Activated effector memory CD4-positive, alpha-beta T cell treated with anti-CD3 and anti-CD28 coated beads, Interleukin-2, amount 50 U/mL, for 16 hours (primary cell): ENCODE results near the gene MYO1G.
"Not testable (repeated sequence)": the region's sequence is repeated elsewhere in the genome, so short reads cannot be mapped to it uniquely, and the experiment has no call there.

Experiments
- DNase-seq: peaks from one replicate; pipeline ENCODE4 v3.0.0-alpha.2; 2020

The MYO1G gene

DNA sequence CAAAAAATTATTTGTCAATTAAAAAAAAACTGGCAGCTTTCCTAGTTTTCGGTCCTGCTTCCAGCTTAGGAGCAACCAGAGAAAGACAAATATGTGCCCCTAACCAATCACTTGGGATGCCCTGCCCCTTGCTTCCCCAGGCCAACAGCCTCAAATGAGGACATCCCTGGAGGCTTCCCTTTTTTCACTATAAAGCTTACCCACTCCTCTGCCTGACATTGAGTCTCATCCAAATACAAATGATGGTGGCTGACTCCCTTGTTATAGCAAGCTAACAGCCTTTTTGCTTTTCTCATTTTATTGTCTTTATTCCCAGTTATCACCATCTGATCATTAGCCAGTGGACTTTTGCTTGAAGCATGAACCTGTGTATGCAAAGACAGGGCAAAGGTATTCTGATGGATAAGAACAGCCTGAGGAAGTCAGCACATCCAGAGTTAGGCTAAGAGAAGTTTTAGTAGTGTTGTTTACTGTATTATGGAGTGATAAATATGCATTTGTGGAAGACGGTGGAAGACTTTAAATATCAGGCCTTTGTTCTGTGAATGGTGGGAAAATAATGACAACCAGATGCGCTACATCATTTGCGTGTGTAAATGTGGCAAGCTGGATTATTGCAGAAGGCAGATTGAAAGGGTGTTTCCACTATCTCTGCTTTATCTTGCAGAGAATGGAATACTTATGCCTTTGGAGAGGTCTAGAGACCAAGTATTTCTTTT, 19.5 kb upstream of the MYO1G start:
- no peak for DNase-seq

DNA sequence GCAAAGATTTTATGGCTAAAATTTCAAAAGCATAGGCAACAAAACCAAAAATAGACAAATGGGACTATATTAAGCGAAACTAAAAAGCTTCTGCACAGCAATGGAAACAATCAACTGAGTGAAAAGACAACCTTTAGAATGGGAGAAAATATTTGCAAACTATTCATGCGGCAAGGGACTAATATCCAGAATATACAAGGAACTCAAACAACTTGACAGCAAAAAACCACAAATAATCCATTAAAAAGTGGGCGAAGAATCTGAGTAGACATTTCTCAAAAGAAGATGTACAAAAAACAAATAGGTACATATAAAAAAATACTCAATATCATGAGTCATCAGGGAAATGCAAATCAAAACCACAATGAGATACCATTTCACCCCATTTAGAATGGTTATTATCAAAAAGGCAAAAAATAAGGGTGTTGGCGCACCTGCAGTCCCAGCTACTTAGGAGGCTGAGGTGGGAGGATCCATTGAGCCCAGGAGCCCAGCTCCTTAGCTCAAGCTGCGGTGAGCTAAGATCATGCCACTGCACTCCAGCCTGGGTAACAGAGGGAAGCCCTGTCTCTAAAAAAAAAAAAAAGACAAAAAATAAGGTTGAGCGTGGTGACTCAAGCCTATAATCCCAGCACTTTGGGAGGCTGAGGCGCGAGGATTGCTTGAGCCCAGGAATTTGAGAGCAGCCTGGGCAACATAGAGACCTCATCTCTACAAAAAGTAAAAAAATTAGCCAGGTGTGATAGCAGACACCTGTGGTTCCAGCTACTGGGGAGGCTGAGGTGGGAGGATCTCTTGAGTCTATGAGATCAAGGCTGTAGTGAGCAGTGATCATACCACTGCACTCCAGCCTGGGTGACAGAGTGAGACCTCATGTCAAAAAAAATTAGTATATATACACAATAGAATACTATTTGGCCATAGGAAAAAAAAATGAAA, 17.0 kb upstream of the MYO1G start:
- DNase-seq: peak; percentile 76

DNA sequence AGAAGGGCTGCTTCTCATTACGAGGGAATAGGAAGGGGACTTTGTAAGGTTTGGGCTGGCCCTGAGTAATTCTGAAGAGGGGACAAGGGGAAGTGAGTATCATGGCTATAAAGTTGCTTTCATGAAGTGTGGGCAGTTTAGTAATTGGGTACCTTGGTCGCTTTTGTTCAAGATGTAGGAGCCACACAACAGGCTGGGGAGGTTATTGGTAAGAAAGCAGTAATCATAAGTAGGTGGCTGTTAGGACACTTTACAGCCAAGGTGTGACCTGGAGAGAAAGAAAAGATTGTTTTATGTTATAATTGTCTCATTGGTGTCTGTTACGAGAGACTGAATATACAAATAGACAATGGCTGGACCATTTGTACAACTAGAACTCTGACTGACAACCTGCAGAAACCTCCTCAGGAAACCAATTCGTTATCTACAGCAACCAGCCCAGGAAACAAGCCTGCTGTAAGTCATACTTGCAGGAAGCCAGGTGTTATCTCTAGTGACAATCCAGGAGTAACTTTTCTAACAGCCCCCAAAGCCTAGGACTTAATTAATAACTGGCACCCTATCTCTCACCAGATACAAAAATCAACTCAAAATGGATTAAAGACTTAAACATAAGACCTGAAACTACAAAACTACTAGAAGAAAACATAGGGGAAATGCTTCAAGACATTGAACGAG, 16.2 kb upstream of the MYO1G start:
- DNase-seq: no peak

DNA sequence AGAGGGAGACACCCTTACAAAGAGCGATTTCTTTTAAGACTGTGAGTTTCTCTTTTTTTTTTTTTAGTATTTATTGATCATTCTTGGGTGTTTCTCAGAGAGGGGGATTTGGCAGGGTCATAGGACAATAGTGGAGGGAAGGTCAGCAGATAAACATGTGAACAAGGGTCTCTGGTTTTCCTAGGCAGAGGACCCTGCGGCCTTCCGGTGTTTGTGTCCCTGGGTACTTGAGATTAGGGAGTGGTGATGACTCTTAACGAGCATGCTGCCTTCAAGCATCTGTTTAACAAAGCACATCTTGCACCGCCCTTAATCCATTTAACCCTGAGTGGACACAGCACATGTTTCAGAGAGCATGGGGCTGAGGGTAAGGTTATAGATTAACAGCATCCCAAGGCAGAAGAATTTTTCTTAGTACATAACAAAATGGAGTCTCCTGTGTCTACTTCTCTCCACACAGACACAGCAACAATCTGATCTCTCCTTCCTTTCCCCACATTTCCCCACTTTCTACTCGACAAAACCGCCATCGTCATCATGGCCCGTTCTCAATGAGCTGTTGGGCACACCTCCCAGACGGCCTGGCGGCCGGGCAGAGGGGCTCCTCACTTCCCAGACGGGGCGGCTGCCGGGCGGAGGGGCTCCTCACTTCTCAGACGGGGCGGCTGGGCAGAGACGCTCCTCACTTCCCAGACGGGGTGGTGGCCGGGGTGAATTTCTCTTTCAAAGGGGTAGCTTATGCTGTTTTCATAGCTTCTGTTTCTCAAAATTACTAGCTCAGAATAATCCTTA, 13.4 kb upstream of the MYO1G start:
- DNase-seq: not testable (repeated sequence)

DNA sequence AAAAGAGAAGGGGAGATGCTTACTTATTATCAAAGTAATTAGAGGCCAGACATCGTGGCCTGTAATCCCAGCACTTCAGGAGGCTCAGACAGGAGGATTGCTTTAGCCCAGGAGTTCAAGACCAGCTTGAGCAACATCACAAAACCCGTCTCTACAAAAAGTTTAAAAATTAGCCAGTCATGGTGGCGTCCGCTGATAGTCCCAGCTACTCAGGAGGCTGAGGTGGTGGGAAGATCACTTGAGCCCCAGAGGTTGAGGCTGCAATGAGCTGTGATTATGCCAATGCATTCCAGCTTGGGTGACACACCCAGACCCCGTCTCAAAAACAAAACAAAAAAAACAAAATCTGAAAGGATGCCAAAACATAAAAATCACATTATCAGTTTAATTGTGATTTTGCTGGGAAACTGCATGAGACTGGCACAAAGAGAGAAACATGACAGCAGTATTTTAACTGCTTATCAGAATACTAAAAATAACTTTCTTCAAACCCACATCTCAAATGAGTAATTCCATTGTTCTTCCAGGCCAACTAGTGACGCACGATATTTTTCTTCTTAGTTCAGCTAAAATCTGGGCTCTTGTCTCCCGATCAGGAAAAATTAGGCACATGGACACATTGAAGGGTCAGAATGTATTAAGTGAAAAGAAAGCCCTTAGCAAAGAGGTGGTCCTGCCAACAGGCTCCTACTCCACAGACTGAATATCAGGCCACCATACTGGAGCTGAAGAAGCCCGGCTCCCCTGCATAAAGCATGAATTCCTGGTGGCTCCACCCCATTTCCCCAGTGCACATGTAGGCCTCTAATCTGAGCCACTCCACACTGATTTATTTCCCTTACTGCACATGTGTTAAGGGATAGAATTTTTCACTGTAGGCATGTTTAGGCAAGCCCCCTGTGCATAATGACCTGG, 11.6 kb upstream of the MYO1G start:
- DNase-seq: no peak

DNA sequence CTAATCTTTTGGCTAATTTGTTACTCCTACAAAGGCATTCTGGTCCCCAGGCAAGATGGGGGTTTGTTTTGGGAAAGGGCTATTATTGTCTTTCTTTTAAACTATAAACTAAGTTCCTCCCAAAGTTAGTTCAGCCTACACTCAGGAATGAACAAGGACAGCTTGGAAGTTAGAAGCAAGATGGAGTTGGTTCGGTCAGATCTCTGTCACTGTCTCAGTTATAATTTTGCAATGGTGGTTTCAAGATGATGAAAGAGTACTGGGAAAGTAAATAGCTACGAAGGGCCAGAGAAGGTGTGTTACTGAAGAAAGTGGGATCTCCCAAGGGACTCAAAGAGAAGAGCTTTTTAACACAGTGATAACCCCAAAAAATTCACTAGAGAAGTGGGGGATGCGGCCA, 10.3 kb upstream of the MYO1G start:
- DNase-seq: no peak

DNA sequence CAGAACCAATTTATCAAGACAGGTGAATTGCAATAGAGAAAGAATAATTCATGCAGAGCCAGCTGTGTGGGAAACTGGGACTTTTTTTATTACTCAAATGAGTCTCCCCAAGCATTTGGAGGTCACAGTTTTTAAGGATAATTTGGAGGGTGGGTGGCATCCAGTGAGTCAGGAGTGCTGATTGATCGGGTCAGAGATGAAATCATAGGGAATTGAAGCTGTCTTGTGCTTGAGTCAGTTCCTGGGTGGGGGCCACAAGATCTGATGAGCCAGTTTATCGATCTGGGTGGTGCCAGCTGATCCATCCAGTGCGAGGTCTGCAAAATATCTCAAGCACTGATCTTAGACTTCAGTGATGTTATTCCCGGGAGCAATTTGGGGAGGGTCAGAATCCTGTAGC, 9.9 kb upstream of the MYO1G start:
- no peak for DNase-seq

DNA sequence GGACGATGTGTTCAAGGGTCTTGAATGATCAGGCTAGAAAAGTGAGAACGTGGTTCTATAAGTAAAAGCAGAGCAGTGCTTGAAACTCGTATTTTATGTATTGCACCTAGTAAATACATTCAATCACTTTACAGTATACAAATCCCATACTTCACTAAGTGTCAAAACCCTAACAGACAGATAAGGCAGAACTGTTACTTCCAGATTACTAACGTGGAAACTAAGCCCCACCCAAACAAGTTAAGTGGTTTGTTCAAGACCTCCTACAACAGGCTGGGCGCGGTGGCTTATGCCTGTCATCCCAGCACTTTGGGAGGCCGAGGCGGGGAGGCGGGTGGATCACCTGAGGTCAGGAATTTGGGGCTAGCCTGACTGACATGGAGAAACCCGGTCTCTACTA, 9.2 kb upstream of the MYO1G start:
- DNase-seq: no peak

DNA sequence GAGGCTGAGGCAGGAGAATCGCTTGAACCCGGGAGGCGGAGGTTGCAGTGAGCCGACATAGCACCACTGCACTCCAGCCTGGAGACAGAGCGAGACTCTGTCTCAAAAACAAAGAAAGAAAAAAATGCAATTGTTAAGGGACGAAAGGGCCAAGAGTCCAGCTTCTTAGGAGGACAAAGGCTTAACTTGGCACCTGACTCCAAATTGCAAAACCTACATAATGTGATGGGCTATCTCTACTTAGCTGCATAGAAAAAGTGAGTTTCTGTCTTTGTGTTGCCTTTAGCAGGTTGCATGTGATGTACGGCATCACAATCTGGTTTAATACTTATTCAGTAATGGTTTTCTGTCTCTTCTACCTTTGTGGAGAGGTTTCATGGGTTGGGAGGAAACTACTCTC, 8.6 kb upstream of the MYO1G start:
- no peak for DNase-seq

DNA sequence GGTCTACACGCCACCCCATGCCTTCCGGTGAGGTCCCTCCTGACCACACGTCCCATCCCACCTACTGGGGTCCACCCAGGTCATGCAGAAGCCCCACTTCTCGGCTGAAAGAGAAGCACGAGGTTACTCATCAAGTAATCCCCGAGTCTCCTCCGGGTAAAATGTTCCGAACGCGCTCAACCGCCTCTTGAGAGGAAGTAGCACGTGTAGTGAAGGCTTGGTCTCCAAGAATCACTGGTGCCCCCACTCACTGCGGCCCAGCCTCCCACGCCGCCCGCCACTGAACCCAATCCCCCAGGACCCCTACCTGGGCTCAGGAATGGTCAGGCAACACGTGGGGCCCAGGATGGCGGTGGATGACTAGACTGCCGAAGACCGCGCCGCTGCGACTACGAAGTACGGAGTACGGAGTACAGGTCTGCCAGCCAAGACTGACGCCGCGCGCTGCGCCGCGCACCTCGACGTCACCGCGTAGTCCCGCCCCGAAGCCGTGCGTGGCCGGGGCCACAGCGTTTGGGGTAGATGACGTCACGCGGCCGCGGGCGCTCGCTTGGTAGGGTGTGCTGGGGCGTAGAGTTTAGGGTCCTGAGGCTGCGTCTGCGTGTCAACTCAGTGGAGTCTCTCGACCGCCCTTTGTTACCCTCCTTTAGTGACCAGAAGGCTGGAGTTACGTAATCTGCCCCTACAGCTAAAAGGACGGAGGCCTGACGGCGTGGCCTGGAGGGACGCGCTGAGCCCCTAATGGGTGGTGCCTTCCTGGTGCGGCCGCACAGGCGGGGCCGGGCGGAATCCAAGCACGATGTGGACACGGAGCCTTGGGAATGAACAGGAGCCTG, 7.6 kb upstream of the MYO1G start:
- peak; percentile 98 for DNase-seq

DNA sequence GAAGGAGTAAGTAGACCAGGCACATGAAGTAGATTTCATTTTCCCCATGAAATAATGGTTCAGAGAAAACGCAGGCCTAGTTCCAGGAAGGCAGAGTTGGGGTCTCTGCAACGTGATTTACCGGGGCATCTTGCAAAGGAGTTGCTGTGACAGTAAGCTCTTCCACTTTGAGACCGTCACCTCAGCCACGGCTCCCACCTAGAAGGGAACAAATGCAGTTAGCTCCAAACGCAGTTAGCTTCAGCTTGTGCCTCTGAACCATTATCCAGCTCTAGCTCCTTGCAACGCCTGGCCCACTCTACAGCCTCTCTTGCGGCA, 7.0 kb upstream of the MYO1G start:
- DNase-seq: no peak

DNA sequence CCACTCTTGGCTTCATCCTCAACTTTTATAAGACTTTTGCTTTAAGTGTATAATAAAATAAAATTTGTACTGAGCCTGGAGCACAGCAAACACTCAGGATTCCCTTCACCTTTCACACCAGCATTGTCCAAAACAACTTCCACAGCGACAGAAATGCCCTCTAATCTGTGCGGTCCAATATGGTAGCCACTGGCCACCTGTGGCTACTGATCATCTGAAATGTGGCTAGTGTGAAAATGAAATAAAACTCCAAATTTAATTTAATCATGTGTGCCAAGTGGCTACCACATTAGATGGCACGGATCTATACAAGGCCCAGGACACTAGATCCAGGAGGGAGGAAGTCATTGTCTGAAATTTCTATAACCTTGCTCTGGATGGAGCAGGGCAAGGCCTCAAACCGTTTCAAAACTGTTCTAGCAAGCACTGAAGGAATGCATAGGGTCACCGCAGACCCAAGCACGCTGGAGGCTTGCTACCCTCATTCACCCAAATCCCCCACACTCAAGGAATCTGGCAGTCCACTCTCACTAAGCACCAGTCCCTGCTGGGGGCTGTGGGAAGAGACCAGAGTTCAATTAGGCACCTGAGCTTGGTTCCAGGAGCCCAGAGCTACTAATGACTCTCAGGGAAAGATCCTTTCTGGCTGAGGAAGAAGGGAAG, 6.3 kb upstream of the MYO1G start:
- DNase-seq: no peak

DNA sequence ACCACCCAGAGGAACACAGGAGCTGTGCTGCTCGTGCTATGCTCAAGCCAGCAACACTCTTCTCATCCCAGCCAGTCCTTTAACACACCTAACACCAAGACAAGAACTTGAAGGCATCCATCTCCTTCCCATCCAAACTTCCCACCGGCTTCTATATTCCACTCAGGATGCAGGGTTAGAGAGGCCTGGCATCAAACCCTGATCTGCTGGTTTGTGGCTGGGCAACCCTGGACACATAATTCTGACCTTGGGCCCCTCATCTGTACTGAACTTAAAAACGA, 5.6 kb upstream of the MYO1G start:
- no peak for DNase-seq

DNA sequence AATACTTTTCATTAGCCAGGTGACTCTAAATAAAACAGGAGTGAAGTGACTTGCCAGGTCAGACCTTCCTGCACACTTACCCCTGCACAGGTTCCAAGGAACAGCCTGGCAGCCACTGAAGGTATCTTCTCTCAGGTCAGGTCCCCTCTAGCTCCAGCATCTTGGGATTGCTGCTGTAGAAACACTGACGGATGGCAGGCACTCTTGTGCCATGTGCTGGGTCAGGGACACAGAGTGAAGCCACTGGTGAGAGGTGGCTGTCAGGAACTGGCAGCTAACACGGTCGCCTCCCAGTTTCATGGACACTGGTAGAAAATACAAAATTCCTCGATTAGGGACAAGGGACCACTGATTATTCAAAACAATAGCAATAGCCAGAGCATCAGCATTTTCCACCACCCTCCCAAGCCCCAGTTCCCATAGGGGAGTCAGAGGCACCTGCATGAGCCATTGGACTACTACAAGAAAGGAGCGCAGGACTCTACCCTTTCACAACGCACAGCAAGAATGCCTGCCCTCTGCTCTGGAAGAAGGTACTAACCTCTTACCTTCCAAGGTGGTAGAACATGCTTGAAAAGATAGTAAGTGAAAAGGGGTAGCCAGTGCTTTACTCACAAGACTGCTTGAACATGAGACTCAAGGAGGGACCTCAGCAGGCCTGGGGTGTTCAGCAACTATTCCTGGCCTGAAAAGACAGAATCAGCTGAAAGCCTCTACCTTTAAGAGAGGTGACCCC, 5.1 kb upstream of the MYO1G start:
- DNase-seq: no peak

DNA sequence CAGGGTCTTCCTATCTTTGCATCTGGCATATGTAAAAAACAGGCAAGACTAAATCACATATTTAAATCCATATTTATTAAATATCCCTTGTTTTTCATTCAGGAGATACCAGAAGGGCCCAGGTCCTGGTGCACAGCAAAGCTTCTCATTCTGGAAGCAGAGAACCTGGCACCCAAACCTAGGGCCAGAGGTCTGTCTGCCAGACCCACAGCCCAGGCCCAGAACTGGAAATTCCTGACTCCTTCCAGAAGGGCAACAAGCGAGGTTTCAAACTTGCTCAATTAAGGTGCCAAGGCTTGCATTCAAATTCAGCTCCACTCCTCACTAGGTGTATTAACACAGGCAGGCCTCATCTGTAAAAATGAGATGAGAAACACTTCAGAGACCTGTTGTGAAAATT, 4.2 kb upstream of the MYO1G start:
- DNase-seq: no peak

DNA sequence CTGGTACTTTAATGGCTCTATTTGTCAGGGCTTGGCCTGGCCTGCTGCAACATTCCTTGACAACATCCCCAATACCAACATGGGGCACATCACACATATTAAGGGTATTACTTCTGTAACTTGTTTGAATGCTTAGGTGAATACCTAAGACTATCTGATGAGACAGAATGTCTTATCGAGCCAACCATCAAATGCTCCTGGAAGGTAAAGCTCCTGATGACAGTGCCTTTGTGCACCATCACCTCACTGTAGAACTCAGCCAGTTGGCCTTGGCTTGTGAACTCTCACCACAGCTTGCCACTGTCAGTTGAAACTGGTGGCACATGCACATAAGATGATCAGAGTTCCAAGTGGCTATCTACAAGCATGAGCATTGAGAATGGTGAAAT, 3.7 kb upstream of the MYO1G start:
- DNase-seq: no peak

DNA sequence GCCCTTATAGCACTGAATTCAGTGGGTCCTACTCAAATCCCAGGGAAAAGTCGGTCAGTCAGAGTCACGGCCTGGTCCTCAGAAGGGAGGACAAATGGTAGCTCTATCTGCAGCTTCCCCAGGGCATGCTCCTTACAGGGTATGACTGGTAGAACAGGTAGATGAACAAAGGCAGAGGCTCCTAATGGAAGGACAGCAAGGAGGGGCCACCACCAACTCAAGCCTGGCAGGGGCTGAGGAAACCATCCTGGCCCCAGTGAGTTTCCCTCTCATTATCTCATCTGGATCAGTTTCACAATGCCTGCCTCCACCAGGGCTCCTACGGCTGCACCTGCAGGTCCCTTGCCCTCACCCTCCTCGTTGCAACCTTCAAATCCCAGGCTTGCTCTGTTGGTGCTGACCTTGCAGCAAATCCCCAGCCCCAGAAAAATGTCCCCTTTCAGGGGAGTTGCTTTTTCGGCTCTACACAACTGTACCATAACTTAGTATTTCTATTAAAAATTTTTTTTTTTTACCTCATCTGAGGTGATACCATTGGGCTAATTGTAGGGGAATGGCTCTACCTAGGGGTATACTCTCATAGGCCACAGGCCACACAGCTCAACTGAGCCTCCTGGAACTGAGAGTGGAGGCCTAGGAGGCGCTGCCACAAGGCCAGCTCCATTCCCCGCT, 2.4 kb upstream of the MYO1G start:
- DNase-seq: no peak

DNA sequence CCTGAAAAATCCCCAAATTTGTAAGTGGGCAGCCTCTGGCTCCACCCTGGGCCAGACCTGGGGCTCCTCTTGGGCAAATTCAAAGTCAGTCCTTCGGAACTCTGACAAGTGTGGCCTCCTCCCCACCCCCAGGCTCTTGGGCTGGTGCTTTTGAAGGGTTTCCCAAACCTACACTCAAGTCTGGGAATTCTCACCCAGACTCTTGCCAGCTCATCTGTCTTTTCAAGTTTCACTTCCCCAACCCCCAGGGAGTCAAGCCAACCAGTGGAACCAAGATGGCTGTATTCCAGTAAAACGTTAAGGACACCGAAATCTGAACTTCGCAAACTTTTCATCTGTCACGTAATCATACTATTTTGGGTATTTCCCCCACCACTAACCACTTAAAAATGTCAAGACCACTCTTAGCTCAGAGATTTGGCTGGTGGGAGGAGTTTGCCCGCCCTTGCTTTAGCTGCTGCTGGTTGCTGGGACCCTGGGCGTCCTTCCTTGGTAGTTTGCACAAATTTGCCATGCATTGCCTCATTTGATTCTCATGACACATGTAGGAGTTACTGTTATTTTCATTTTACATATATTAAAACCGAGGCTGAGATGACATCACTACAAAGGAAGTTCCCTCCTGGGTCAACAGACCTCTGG, 1.7 kb upstream of the MYO1G start:
- DNase-seq: peak; percentile 92
